ENCODE results near the gene CEP57.

CEP57 gene

DNA sequence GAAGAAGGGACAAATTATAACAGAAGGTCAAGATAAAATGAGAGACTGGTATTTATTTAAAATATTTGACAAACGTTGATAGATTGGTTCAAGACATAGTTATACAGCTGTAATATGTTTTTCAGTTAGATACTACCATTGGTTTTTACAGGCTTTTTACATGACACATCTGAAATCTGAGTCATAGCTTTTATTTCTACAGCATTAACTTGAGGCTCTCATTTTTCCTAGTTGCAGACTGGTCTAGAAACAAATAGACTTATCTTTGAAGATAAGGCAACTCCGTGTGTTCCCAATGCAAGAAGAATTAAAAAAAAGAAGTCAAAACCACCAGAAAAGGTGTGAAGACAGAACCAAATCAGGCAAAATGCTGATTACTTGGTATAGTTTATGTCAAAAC lies 31.3 kb downstream of the CEP57 start:
- Histone ChIP-seq H3K79me2 (ENCODE audit: insufficient read depth, low read length) (no peaks in the 10 kb centered on the region), H3K9ac (ENCODE audit: low read depth, low read length) (no peak overlapping the region), H2AFZ (ENCODE audit: low read depth, low read length) (no peak overlapping the region), H3K4me1 (ENCODE audit: insufficient read depth, low read length) (no peaks in the 10 kb centered on the region), H3K27ac (ENCODE audit: low read length) (no peak overlapping the region), H3K9me3 (ENCODE audit: insufficient read depth, low read length, severe bottlenecking) (no peaks in the 10 kb centered on the region), H3K36me3 (ENCODE audit: insufficient read depth, low read length) (peaks cover 85% of the 10 kb centered on the region), H4K20me1 (ENCODE audit: insufficient read depth, low read length) (no peaks in the 10 kb centered on the region), H3K4me2 (ENCODE audit: insufficient read depth, low read length) (no peak overlapping the region), H3K27me3 (ENCODE audit: insufficient read depth, low read length, poor library complexity) (no peaks in the 10 kb centered on the region), H3K4me3 (ENCODE audit: low read depth in 1 of 2, low read length in 2 of 2) (no peak overlapping the region)
- DNase-seq (no peak), ATAC-seq (ENCODE audit: insufficient read depth, low read depth) (no peak)
- TF ChIP-seq, protein P1, sequence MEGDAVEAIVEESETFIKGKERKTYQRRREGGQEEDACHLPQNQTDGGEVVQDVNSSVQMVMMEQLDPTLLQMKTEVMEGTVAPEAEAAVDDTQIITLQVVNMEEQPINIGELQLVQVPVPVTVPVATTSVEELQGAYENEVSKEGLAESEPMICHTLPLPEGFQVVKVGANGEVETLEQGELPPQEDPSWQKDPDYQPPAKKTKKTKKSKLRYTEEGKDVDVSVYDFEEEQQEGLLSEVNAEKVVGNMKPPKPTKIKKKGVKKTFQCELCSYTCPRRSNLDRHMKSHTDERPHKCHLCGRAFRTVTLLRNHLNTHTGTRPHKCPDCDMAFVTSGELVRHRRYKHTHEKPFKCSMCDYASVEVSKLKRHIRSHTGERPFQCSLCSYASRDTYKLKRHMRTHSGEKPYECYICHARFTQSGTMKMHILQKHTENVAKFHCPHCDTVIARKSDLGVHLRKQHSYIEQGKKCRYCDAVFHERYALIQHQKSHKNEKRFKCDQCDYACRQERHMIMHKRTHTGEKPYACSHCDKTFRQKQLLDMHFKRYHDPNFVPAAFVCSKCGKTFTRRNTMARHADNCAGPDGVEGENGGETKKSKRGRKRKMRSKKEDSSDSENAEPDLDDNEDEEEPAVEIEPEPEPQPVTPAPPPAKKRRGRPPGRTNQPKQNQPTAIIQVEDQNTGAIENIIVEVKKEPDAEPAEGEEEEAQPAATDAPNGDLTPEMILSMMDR (IDR thresholded peaks at IDR 0.05; ENCODE audit: borderline replicate concordance, extremely low read depth, low read length, poor library complexity, severe bottlenecking), result no peak
- no peak for TF ChIP-seq EZH2 (IDR thresholded peaks at IDR 0.05; ENCODE audit: borderline replicate concordance, low read depth, low read length, severe bottlenecking)

DNA sequence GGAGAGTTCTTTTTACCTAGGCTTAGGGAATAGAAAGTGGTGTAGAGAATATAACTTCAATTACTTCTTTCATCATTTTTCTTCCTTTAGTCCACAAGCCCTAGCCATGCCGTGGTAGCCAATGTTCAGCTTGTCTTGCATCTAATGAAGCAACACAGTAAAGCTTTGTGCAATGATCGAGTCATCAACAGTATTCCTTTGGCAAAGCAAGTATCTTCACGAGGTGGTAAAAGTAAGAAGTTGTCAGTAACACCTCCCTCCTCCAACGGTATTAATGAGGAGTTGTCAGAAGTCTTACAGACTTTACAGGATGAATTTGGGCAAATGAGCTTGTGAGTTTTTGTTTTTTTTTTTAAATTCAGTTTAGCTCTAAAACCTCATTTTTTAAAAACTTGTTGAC lies 37.4 kb downstream of the CEP57 start:
- Histone ChIP-seq H3K79me2 (ENCODE audit: insufficient read depth, low read length) (no peaks in the 10 kb centered on the region), H3K4me3 (ENCODE audit: low read depth in 1 of 2, low read length in 2 of 2) (no peak overlapping the region), H3K27me3 (ENCODE audit: insufficient read depth, low read length, poor library complexity) (no peaks in the 10 kb centered on the region), H4K20me1 (ENCODE audit: insufficient read depth, low read length) (no peaks in the 10 kb centered on the region), H3K27ac (ENCODE audit: low read length) (no peak overlapping the region), H3K36me3 (ENCODE audit: insufficient read depth, low read length) (peaks cover 82% of the 10 kb centered on the region), H3K4me1 (ENCODE audit: insufficient read depth, low read length) (no peaks in the 10 kb centered on the region), H3K4me2 (ENCODE audit: insufficient read depth, low read length) (no peak overlapping the region), H2AFZ (ENCODE audit: low read depth, low read length) (no peak overlapping the region), H3K9ac (ENCODE audit: low read depth, low read length) (no peak overlapping the region), H3K9me3 (ENCODE audit: insufficient read depth, low read length, severe bottlenecking) (no peaks in the 10 kb centered on the region)
- ATAC-seq (ENCODE audit: insufficient read depth, low read depth) (no peak), DNase-seq (no peak)
- TF ChIP-seq, protein P1 (IDR thresholded peaks at IDR 0.05; ENCODE audit: borderline replicate concordance, extremely low read depth, low read length, poor library complexity, severe bottlenecking), result no peak
- TF ChIP-seq EZH2 (IDR thresholded peaks at IDR 0.05; ENCODE audit: borderline replicate concordance, low read depth, low read length, severe bottlenecking), result no peak

DNA sequence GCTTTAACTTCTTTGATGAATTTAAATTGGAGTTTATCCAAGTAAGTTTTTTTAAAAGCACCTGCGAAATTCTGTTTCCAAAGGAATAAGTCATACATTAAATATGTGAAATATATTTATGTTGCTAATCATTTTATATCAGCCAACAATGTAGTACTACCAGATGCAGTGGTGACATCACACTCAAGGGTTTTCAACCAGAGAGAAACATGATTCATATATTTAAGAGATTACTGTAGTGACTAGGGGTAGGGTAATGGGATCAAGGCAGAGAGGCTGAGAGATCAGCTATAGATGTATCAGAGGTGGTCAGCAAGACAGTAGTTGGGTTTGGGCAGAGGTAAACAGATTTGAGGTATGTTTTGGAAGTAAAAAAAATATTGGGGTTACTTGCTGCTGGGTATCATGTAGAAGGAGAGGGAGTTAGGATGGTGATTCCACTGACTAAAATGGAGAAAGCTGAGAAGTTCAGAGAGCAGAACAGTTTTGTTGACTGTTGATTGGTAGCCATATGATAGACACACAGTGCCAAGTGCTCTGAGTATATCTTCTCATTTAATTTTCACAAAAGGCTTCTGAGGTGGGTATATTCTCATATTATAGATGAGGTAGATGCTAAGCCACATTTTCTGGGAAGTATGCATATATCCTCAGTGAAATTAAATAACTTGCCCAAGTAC lies 39.4 kb downstream of the CEP57 start:
- no peak for DNase-seq

More for the DNA sequence above, 39.4 kb downstream of the CEP57 start:
- ATAC-seq (ENCODE audit: insufficient read depth, low read depth), result no peak
- no peaks in the 10 kb centered on the region for H3K9me3 ChIP-seq (ENCODE audit: insufficient read depth, low read length, severe bottlenecking)
- no peak overlapping the region for H3K27ac ChIP-seq (ENCODE audit: low read length)
- no peak overlapping the region for H3K4me2 ChIP-seq (ENCODE audit: insufficient read depth, low read length)
- H2AFZ ChIP-seq (ENCODE audit: low read depth, low read length), result no peak overlapping the region
- no peaks in the 10 kb centered on the region; the same call in 1 of the 2 replicates for H4K20me1 ChIP-seq (ENCODE audit: insufficient read depth, low read length)
- no peak for TF ChIP-seq EZH2 (IDR thresholded peaks at IDR 0.05; ENCODE audit: borderline replicate concordance, low read depth, low read length, severe bottlenecking)
- TF ChIP-seq, protein P1 (IDR thresholded peaks at IDR 0.05; ENCODE audit: borderline replicate concordance, extremely low read depth, low read length, poor library complexity, severe bottlenecking), result no peak
- no peak overlapping the region for H3K4me3 ChIP-seq (ENCODE audit: low read depth in 1 of 2, low read length in 2 of 2)
- H3K79me2 ChIP-seq (ENCODE audit: insufficient read depth, low read length), result no peaks in the 10 kb centered on the region
- no peak overlapping the region for H3K9ac ChIP-seq (ENCODE audit: low read depth, low read length)
- H3K36me3 ChIP-seq (ENCODE audit: insufficient read depth, low read length), result peaks cover 85% of the 10 kb centered on the region
- H3K27me3 ChIP-seq (ENCODE audit: insufficient read depth, low read length, poor library complexity), result no peaks in the 10 kb centered on the region
- no peaks in the 10 kb centered on the region for H3K4me1 ChIP-seq (ENCODE audit: insufficient read depth, low read length)
